ENCODE results near the gene FAM193B. TPM values are rescaled to one million over a fixed set of nuclear protein-coding genes. Genes with fewer than 3 reads are reported as not detected.

The FAM193B gene
- total and polyA plus RNA-seq, 9 of the 15 experiments (the other 6 are each of a cell fraction or from before 2014, with no cell fraction given), result 4.4 to 76.4 (median 37.3) TPM

DNA sequence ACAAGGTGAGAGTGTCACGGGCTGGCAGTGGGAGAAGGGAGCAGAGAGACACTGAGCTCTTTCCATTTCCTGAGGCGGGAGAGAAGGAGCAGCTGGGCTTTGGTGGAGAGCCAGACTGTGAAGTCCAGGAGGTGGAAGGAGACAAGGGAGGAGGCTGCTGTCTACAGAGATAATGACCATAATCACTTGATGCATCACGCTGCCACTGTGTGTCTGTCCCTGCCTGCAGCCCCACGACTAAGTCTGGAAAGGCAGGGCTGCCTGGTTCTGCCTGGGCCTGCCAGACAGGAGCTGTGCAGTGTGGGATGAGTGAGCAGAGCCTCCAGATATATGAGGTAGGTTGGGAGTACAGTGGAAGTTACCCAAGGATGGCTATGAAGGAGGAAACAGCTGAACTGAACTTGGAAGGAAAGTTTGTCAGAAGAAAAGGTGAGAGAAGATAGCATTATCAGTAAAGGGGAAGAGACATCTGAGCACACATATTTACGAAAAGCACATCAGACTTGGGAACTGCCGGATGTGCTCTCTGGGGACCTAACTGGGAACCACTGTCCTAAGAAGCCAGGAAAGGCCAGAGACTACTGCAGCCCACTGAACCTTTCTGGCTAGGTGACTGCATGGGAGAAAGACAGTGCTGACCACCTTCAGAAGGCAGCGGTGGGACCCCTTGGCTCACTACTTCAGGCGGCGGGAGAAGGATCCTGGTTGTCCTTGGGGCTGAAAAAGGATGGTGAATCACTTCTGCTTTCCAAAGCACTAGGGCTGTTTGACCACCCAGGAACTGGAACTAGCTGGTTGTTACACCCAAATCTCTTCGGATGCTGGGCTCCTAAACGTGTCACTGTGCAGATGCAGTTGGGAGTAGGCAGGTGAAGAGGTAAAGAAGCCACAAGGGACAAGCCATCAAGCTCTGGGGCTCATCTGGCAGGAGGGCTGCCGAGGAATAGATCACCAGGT is 24.8 kb downstream of the FAM193B start (continued):
- TF ChIP-seq CEBPZ (IDR thresholded peaks at IDR 0.05; ENCODE audit: borderline replicate concordance, low read depth, low read length) (no peak), ZNF224 (CRISPR knock-in tag; IDR thresholded peaks at IDR 0.05) (no peak), MEF2D (tag; conservative IDR thresholded peaks at IDR 0.05; ENCODE audit: low read depth) (0 out of 2 replicates have a peak, but pooled peaks have one; percentile 25), SMARCC2 (IDR thresholded peaks at IDR 0.05; ENCODE audit: low read depth) (no peak), SMARCA4 (IDR thresholded peaks at IDR 0.05) (peak; percentile 75), ZNF41 (CRISPR knock-in tag; conservative IDR thresholded peaks at IDR 0.05) (no peak), MTA1 (IDR thresholded peaks at IDR 0.05; ENCODE audit: borderline replicate concordance) (no peak), HEY1 (CRISPR knock-in tag; IDR thresholded peaks at IDR 0.05; ENCODE audit: borderline replicate concordance) (no peak), POLR2H (tag; IDR thresholded peaks at IDR 0.05; ENCODE audit: low read depth) (no peak), LCOR (CRISPR knock-in tag; IDR thresholded peaks at IDR 0.05) (0 out of 2 replicates have a peak, but pooled peaks have one; percentile 40), NELFE (IDR thresholded peaks at IDR 0.05; ENCODE audit: insufficient read depth, insufficient read length) (no peak), PHF21A (IDR thresholded peaks at IDR 0.05; ENCODE audit: borderline replicate concordance, low read depth) (no peak), ESRRB (CRISPR knock-in tag; IDR thresholded peaks at IDR 0.05; ENCODE audit: borderline replicate concordance) (no peak)

Data from K562 (cell line).